HCT116 (cell line): ENCODE results near the gene RNF212. TPM values are rescaled to one million over a fixed set of nuclear protein-coding genes. Genes with fewer than 3 reads are reported as not detected.

Source experiments
- ATAC-seq: fragments of 200-7000 bp; cut with Tn5 transposase; 2 replicates; pipeline ENCODE4 v1.9.1; 2020; ENCODE audit warnings: mild to moderate bottlenecking, moderate library complexity
- BruUV-seq: library from RNA; stranded (reverse); fragments of 400-500 nt; replicated peaks from 2 replicates; lab custom pipeline; 2021; lab: Mats Ljungman, UMichigan
- CTCF ChIA-PET: fragments of 300-600 bp; sonication (Branson Sonifier 250); formaldehyde crosslinking; loops from one replicate; lab custom pipeline; 2021; ENCODE audit warnings: antibody characterized with exemption; lab: Charles Lee
- POLR2A ChIA-PET: fragments of 300-600, 350-600 bp; sonication (Branson Sonifier 250); formaldehyde crosslinking; loops from one replicate; lab custom pipeline; 2021; ENCODE audit warnings: antibody characterized with exemption; lab: Charles Lee
- RAD21 ChIA-PET, 2 experiments: fragments of 300-600 bp; sonication (Branson Sonifier 250); formaldehyde crosslinking; loops; one replicate each; lab custom pipeline; 2023; ENCODE audit warnings: low total read pairs in 2 of 2; ENCODE audit not compliant: uncharacterized antibody in 2 of 2, unreplicated experiment in 2 of 2, low non-redundant PET in 1 of 2; lab: Charles Lee
- DNase-seq: peaks from one replicate; pipeline ENCODE4 v3.0.0-alpha.2; 2010; ENCODE audit warnings: low read depth, low spot score
- H2AFZ ChIP-seq: fragments of 200-600 bp; shearing (Covaris generic), sonication (generic); 2 replicates; pipeline ENCODE4 v1.6.1; 2017; ENCODE audit warnings: low read depth, mixed run types, mixed read lengths, antibody characterized with exemption, low read length; ENCODE audit not compliant: poor library complexity, severe bottlenecking
- H3K27ac ChIP-seq: 2 replicates; pipeline ENCODE4 v1.5.1; 2012; ENCODE audit warnings: low read depth, low read length
- H3K27me3 ChIP-seq: fragments of 200-600 bp; sonication (generic); 2 replicates; pipeline ENCODE4 v1.6.1; 2016; ENCODE audit warnings: mixed run types, low read length, mixed read lengths; ENCODE audit not compliant: insufficient read depth
- H3K36me3 ChIP-seq, 2 experiments: fragments of 200-500 bp in 1 of 2; fragments of 200-600 bp in 1 of 2; sonication (Bioruptor generic) in 1 of 2; sonication (generic) in 1 of 2; 2 replicates each; pipeline versions ENCODE4 v1.5.1 to v1.6.1; 2014 to 2016; ENCODE audit warnings: low read length in 2 of 2, inconsistent platforms in 1 of 2, mixed read lengths in 1 of 2, mixed run types in 1 of 2; ENCODE audit not compliant: insufficient read depth in 2 of 2, control insufficient read depth in 1 of 2
- H3K4me1 ChIP-seq, 2 experiments: fragments of 200-600 bp in 1 of 2; sonication (generic) in 1 of 2; 2 replicates each; pipeline versions ENCODE4 v1.5.1 to v1.6.1; 2012 to 2017; ENCODE audit warnings: low read length in 2 of 2, inconsistent platforms in 1 of 2, mild to moderate bottlenecking in 1 of 2, mixed read lengths in 1 of 2, mixed run types in 1 of 2, moderate library complexity in 1 of 2; ENCODE audit not compliant: insufficient read depth in 2 of 2, control insufficient read depth in 1 of 2
- H3K4me2 ChIP-seq: fragments of 200-600 bp; sonication (generic); 2 replicates; pipeline ENCODE4 v1.6.1; 2017; ENCODE audit warnings: mixed run types, low read length, mixed read lengths
- H3K4me3 ChIP-seq, 2 experiments: fragments of 200-600 bp in 1 of 2; sonication (generic) in 1 of 2; replicated peaks in 1 of 2; 2 replicates each; pipeline ENCODE4 v1.5.1; 2011 to 2016; ENCODE audit warnings: low read length in 2 of 2, control low read depth in 1 of 2, low read depth in 1 of 2, mild to moderate bottlenecking in 1 of 2, mixed read lengths in 1 of 2, mixed run types in 1 of 2
- H3K79me2 ChIP-seq: fragments of 200-600 bp; sonication (generic); 2 replicates; pipeline ENCODE4 v1.6.1; 2017; ENCODE audit warnings: mild to moderate bottlenecking, mixed run types, low read length, moderate library complexity, mixed read lengths; ENCODE audit not compliant: insufficient read depth
- H3K9ac ChIP-seq: fragments of 200-600 bp; sonication (generic); 2 replicates; pipeline ENCODE4 v1.6.1; 2016; ENCODE audit warnings: low read length, mixed read lengths
- H3K9me2 ChIP-seq: fragments of 200-600 bp; sonication (generic), shearing (Covaris generic); 2 replicates; pipeline ENCODE4 v1.6.1; 2017; ENCODE audit warnings: mixed run types, mild to moderate bottlenecking, moderate library complexity; ENCODE audit not compliant: insufficient read depth
- H3K9me3 ChIP-seq, 2 experiments: fragments of 200-500 bp in 1 of 2; fragments of 200-600 bp in 1 of 2; sonication (Bioruptor generic) in 1 of 2; sonication (generic) in 1 of 2; 2 replicates each; pipeline ENCODE4 v1.6.1; 2014 to 2017; ENCODE audit warnings: low read length in 2 of 2, mixed read lengths in 2 of 2, inconsistent platforms in 1 of 2, low read depth in 1 of 2, mild to moderate bottlenecking in 1 of 2, mixed run types in 1 of 2, moderate library complexity in 1 of 2; ENCODE audit not compliant: control insufficient read depth in 1 of 2, insufficient read depth in 1 of 2
- H4K20me1 ChIP-seq: fragments of 200-600 bp; sonication (generic), shearing (Covaris generic); 2 replicates; pipeline ENCODE4 v1.6.1; 2017; ENCODE audit warnings: mixed run types, mild to moderate bottlenecking, moderate library complexity; ENCODE audit not compliant: insufficient read depth
- CBX3 ChIP-seq: IDR thresholded peaks from 2 replicates; pipeline ENCODE4 v1.6.1; 2012; ENCODE audit warnings: low read depth
- EZH2 ChIP-seq: fragments of 200-600 bp; sonication (generic); IDR thresholded peaks from 2 replicates; pipeline ENCODE4 v1.6.1; 2017; ENCODE audit warnings: antibody characterized with exemption, mixed run types
- FOSL1 ChIP-seq: IDR thresholded peaks from 2 replicates; pipeline ENCODE4 v1.6.1; 2012; ENCODE audit warnings: low read depth
- JUND ChIP-seq: IDR thresholded peaks from 2 replicates; pipeline ENCODE4 v1.6.1; 2012
- POLR2A ChIP-seq: IDR thresholded peaks from 2 replicates; pipeline ENCODE4 v1.7.0; 2011; ENCODE audit warnings: borderline replicate concordance; ENCODE audit not compliant: insufficient read depth, insufficient read length; ENCODE audit errors: extremely low read depth
- RAD21 ChIP-seq: IDR thresholded peaks from 2 replicates; pipeline ENCODE4 v1.6.1; 2012; ENCODE audit warnings: low read depth, mild to moderate bottlenecking
- TCF7L2 ChIP-seq: IDR thresholded peaks from 2 replicates; pipeline ENCODE4 v1.7.0; 2011; ENCODE audit warnings: borderline replicate concordance, inconsistent platforms; ENCODE audit not compliant: insufficient read depth, insufficient read length; ENCODE audit errors: extremely low read depth
- YY1 ChIP-seq: IDR thresholded peaks from 2 replicates; pipeline ENCODE4 v1.6.1; 2011; ENCODE audit warnings: low read length, low read depth, moderate library complexity, mild to moderate bottlenecking; ENCODE audit not compliant: insufficient replicate concordance; ENCODE audit errors: extremely low read depth
- ZNF274 ChIP-seq: fragments of 200-500 bp; sonication (Bioruptor generic); IDR thresholded peaks from 2 replicates; pipeline ENCODE4 v1.6.1; 2014; ENCODE audit warnings: mild to moderate bottlenecking, low read depth, low read length, inconsistent platforms
- intact Hi-C: fragments of 100-400 bp; cut with micrococcal nuclease; formaldehyde crosslinking; loops from 2 replicates; pipeline ENCODE4 v1.10.0; 2022
- total RNA-seq: library from RNA; stranded (reverse); gene quantifications from one replicate; pipeline ENCODE4 v1.2.1, GENCODE V29; 2021; ENCODE audit not compliant: unreplicated experiment
- TF ChIP-seq, protein P1 (sequence below): IDR thresholded peaks from 2 replicates; pipeline ENCODE4 v1.6.1; 2011; ENCODE audit warnings: mild to moderate bottlenecking, low read length, moderate library complexity; ENCODE audit not compliant: insufficient replicate concordance; ENCODE audit errors: extremely low read depth

Gene RNF212
- total RNA-seq, 1 experiment from 2014 or later, result not detected

GRCh38 chr4:1023075-1023640, 90.2 kb downstream of the RNF212 start:
- H3K9me3 ChIP-seq, result no peaks in the 10 kb centered on the region
- no peaks in the 10 kb centered on the region; the same call in 1 of the 2 replicates for H3K79me2 ChIP-seq
- intact Hi-C loops, result no loop called here

DNA sequence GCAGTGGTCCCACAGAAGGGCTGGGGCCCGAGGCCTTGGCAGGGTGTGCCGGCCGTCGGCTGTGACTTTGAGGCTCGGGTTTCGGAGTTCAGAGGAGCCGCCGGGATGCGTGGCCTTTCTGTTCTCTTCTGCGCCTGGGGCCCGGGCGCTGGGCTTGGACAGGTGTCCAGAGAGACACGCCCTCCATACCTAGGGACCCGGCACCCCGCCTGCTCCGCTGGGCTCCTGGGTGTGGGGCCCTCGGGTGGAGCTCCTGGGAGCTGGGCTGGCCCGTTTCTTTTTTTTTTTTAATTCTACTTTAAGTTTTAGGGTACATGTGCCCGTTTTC, 90.7 kb downstream of the RNF212 start:
- Histone ChIP-seq H4K20me1 (no peaks in the 10 kb centered on the region), H3K9me3 (no peaks in the 10 kb centered on the region), H3K9ac (no peak overlapping the region), H3K4me3 (no peak overlapping the region), H2AFZ (no peak overlapping the region), H3K9me2 (no peaks in the 10 kb centered on the region), H3K4me1 (peaks cover 0 to 23% of the 10 kb centered on the region in 2 experiments; a peak in 2 of 4 replicates), H3K79me2 (no peaks in the 10 kb centered on the region; the same call in 1 of the 2 replicates), H3K4me2 (no peak overlapping the region), H3K27me3 (no peaks in the 10 kb centered on the region), H3K27ac (no peak overlapping the region), H3K36me3 (peaks cover 8 to 11% of the 10 kb centered on the region in 2 experiments; a peak in 3 of 4 replicates)
- intact Hi-C loops, result no loop called here
- CTCF ChIA-PET, result no interaction called here
- ATAC-seq (peak; percentile 12), DNase-seq (no peak)
- POLR2A ChIA-PET, result no interaction called here
- RAD21 ChIA-PET, result no interaction called here
- BruUV-seq, result no TSS peak
- TF ChIP-seq EZH2 (no peak), TCF7L2 (peak; percentile 91)

More at GRCh38 chr4:1023075-1023640, 90.2 kb downstream of the RNF212 start:
- H3K9ac ChIP-seq, result no peak overlapping the region
- H3K4me3 ChIP-seq, result no peak overlapping the region
- H3K4me1 ChIP-seq, result peaks cover 0 to 23% of the 10 kb centered on the region in 2 experiments; a peak in 2 of 4 replicates
- no peaks in the 10 kb centered on the region for H3K9me2 ChIP-seq
- POLR2A ChIA-PET, result no interaction called here
- H2AFZ ChIP-seq, result no peak overlapping the region
- no peak overlapping the region for H3K27ac ChIP-seq
- no peaks in the 10 kb centered on the region for H3K27me3 ChIP-seq
- ATAC-seq, result no peak
- no peak for TF ChIP-seq JUND
- no peak for TF ChIP-seq EZH2
- TF ChIP-seq RAD21, result no peak
- TF ChIP-seq POLR2A, result no peak
- TF ChIP-seq ZNF274, result no peak
- TF ChIP-seq, protein P1, sequence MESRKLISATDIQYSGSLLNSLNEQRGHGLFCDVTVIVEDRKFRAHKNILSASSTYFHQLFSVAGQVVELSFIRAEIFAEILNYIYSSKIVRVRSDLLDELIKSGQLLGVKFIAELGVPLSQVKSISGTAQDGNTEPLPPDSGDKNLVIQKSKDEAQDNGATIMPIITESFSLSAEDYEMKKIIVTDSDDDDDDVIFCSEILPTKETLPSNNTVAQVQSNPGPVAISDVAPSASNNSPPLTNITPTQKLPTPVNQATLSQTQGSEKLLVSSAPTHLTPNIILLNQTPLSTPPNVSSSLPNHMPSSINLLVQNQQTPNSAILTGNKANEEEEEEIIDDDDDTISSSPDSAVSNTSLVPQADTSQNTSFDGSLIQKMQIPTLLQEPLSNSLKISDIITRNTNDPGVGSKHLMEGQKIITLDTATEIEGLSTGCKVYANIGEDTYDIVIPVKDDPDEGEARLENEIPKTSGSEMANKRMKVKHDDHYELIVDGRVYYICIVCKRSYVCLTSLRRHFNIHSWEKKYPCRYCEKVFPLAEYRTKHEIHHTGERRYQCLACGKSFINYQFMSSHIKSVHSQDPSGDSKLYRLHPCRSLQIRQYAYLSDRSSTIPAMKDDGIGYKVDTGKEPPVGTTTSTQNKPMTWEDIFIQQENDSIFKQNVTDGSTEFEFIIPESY, result no peak
- TF ChIP-seq CBX3, result no peak
- TF ChIP-seq FOSL1, result no peak
- no peak for TF ChIP-seq YY1
- TF ChIP-seq, all 23 proteins: peak for 0
- no peak for DNase-seq
- ChIA-PET RAD21 (no interaction called here), CTCF (no interaction called here)
- Histone ChIP-seq H4K20me1 (no peaks in the 10 kb centered on the region), H3K4me2 (no peak overlapping the region), H3K36me3 (peaks cover 8 to 11% of the 10 kb centered on the region in 2 experiments; a peak in 3 of 4 replicates)
- no TSS peak for BruUV-seq
